Measurements from ENCODE around the gene FGB. TPM values are rescaled to one million over a fixed set of nuclear protein-coding genes. Genes with fewer than 3 reads are reported as not detected.

The FGB gene
- total RNA-seq, 1 experiment from 2014 or later = not detected

DNA sequence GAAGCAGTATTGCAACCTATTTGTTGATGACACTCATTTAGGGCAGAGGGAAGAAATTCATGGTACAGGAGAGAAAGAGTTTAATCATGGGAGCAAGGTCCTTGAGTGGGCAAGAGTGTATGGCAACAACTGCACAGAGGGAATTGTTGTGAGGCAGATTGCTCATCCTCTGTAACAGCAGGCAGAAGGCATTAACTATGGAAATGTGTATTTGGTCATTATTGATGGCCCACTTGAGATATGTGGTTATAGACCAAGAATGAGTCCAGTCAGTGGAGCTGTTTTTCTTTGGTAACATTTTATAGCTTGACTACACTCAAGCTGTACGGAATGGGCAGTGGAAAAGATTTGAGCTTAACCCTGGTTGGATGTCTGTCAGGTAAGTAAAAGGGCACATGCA, 28.5 kb upstream of the FGB start:
- CTCF ChIA-PET = no interaction called here
- intact Hi-C loops (cut with micrococcal nuclease; ENCODE audit: unreplicated experiment) = no loop called here

DNA sequence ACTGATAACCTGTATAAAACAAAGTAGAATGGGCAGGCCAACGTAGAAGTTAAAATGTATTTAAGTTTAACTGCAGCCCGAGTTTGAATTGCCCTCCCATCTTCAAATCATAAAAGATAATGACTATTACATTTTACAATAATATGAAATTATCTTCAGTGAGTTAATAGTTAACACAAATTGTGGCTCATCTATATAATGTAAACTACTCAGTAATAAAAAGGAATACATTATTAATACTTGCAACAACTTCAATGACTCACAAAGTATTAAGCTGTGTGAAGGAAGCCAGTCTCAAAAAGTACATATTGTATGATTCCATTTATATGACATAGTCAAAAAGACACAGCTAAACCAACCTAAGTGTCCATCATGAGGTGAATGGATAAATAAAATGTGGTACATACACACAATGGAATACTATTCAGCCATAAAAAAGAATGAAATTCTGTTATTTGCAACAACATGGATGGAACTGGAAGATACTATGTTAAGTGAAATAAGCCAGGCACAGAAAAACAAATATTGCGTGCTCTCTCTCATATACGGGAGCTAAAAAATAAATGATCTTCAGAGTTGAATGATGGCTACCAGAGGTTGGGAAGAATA, 20.4 kb upstream of the FGB start:
- CTCF ChIA-PET = no interaction called here
- Histone ChIP-seq H3K27ac (ENCODE audit: low read depth, low read length, poor library complexity, severe bottlenecking) (no peak overlapping the region), H3K4me1 (ENCODE audit: insufficient read depth, low read length, poor library complexity, severe bottlenecking) (no peaks in the 10 kb centered on the region), H3K4me3 (ENCODE audit: low read depth, low read length, poor library complexity, severe bottlenecking) (no peak overlapping the region), H3K9me3 (ENCODE audit: low read depth, low read length, poor library complexity, severe bottlenecking) (no peaks in the 10 kb centered on the region), H3K36me3 (ENCODE audit: insufficient read depth, low read length, poor library complexity, severe bottlenecking) (peaks cover 96% of the 10 kb centered on the region), H3K27me3 (replicated peaks; ENCODE audit: insufficient read depth, low read depth, low read length, poor library complexity) (no peaks in the 10 kb centered on the region)
- no TSS peak for BruUV-seq (replicated peaks)
- no peak for DNase-seq (ENCODE audit: low spot score)
- POLR2A ChIA-PET (ENCODE audit: low non-redundant PET) = no interaction called here
- no peak for TF ChIP-seq EZH2 (IDR thresholded peaks at IDR 0.05; ENCODE audit: borderline replicate concordance, low read depth, low read length, poor library complexity, severe bottlenecking)
- TF ChIP-seq, protein P1, sequence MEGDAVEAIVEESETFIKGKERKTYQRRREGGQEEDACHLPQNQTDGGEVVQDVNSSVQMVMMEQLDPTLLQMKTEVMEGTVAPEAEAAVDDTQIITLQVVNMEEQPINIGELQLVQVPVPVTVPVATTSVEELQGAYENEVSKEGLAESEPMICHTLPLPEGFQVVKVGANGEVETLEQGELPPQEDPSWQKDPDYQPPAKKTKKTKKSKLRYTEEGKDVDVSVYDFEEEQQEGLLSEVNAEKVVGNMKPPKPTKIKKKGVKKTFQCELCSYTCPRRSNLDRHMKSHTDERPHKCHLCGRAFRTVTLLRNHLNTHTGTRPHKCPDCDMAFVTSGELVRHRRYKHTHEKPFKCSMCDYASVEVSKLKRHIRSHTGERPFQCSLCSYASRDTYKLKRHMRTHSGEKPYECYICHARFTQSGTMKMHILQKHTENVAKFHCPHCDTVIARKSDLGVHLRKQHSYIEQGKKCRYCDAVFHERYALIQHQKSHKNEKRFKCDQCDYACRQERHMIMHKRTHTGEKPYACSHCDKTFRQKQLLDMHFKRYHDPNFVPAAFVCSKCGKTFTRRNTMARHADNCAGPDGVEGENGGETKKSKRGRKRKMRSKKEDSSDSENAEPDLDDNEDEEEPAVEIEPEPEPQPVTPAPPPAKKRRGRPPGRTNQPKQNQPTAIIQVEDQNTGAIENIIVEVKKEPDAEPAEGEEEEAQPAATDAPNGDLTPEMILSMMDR (conservative IDR thresholded peaks at IDR 0.05; ENCODE audit: low read depth, low read length) = no peak
- intact Hi-C loops (cut with micrococcal nuclease; ENCODE audit: unreplicated experiment) = no loop called here

More for the DNA sequence above, 28.5 kb upstream of the FGB start:
- Histone ChIP-seq H3K4me1 (ENCODE audit: insufficient read depth, low read length, poor library complexity, severe bottlenecking) (no peaks in the 10 kb centered on the region), H3K27ac (ENCODE audit: low read depth, low read length, poor library complexity, severe bottlenecking) (no peak overlapping the region), H3K9me3 (ENCODE audit: low read depth, low read length, poor library complexity, severe bottlenecking) (no peaks in the 10 kb centered on the region), H3K4me3 (ENCODE audit: low read depth, low read length, poor library complexity, severe bottlenecking) (no peak overlapping the region), H3K27me3 (replicated peaks; ENCODE audit: insufficient read depth, low read depth, low read length, poor library complexity) (no peaks in the 10 kb centered on the region), H3K36me3 (ENCODE audit: insufficient read depth, low read length, poor library complexity, severe bottlenecking) (peaks cover 34% of the 10 kb centered on the region)
- BruUV-seq (replicated peaks) = no TSS peak
- DNase-seq (ENCODE audit: low spot score) = no peak
- POLR2A ChIA-PET (ENCODE audit: low non-redundant PET) = no interaction called here
- TF ChIP-seq, protein P1 (conservative IDR thresholded peaks at IDR 0.05; ENCODE audit: low read depth, low read length) = no peak
- no peak for TF ChIP-seq EZH2 (IDR thresholded peaks at IDR 0.05; ENCODE audit: borderline replicate concordance, low read depth, low read length, poor library complexity, severe bottlenecking)

- Histone ChIP-seq H3K9me3 (ENCODE audit: low read depth, low read length, poor library complexity, severe bottlenecking) (no peaks in the 10 kb centered on the region), H3K36me3 (ENCODE audit: insufficient read depth, low read length, poor library complexity, severe bottlenecking) (peaks cover 68% of the 10 kb centered on the region), H3K4me3 (ENCODE audit: low read depth, low read length, poor library complexity, severe bottlenecking) (no peak overlapping the region), H3K4me1 (ENCODE audit: insufficient read depth, low read length, poor library complexity, severe bottlenecking) (peaks cover 9% of the 10 kb centered on the region), H3K27ac (ENCODE audit: low read depth, low read length, poor library complexity, severe bottlenecking) (no peak overlapping the region), H3K27me3 (replicated peaks; ENCODE audit: insufficient read depth, low read depth, low read length, poor library complexity) (no peaks in the 10 kb centered on the region)
- CTCF ChIA-PET = no interaction called here
- no peak for DNase-seq (ENCODE audit: low spot score)
- no peak for TF ChIP-seq EZH2 (IDR thresholded peaks at IDR 0.05; ENCODE audit: borderline replicate concordance, low read depth, low read length, poor library complexity, severe bottlenecking)
- TF ChIP-seq, protein P1 (conservative IDR thresholded peaks at IDR 0.05; ENCODE audit: low read depth, low read length) = 0 out of 2 replicates have a peak, but pooled peaks have one; percentile 23
- POLR2A ChIA-PET (ENCODE audit: low non-redundant PET) = no interaction called here
- BruUV-seq (replicated peaks) = no TSS peak
- intact Hi-C loops (cut with micrococcal nuclease; ENCODE audit: unreplicated experiment) = no loop called here
Measured at GRCh38 chr4:154545689-154546088, 17.1 kb upstream of the FGB start.
